ENCODE data around the gene NDUFS7. TPM values are rescaled to one million over a fixed set of nuclear protein-coding genes. Genes with fewer than 3 reads are reported as not detected.
A peak's percentile ranks its signal among the peaks of the same experiment; 100 is the strongest.

The NDUFS7 gene
- total and polyA plus RNA-seq, 2 experiments from 2014 or later: 264 to 455 TPM

GRCh38 chr19:1396768-1397679 lies 13.3 kb downstream of the NDUFS7 start:
- no peak for TF ChIP-seq CTCF (IDR thresholded peaks at IDR 0.05; ENCODE audit: low read depth, low read length)
- no peak for DNase-seq (ENCODE audit: low read depth in 1 of 2, low spot score in 1 of 2)
- Histone ChIP-seq H3K27ac (no peak overlapping the region), H3K27me3 (no peaks in the 10 kb centered on the region), H3K9me3 (ENCODE audit: low read depth) (no peaks in the 10 kb centered on the region), H3K36me3 (peaks cover 10% of the 10 kb centered on the region), H3K4me3 (no peak overlapping the region), H3K4me1 (ENCODE audit: low read depth) (peaks cover 5% of the 10 kb centered on the region)

DNA sequence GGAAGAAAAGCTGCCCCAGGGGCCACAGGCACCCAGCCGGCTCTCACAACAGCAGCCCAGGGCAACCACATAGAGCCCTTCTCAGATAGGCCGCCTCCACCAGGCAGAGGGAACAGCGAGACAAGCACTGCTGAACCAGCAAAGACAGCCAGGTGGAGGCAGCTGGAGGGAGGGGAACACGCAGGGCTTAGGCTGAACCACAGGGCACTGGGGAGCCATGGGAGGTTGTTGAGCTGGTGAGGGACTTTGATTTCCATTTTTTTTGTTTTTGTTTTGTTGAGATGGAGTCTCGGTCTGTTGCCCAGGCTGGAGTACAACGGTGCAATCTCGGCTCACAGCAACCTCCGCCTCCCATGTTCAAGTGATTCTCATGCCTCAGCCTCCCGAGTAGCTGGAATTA lies 14.1 kb downstream of the NDUFS7 start:
- no peaks in the 10 kb centered on the region for H3K27me3 ChIP-seq
- H3K4me3 ChIP-seq: no peak overlapping the region
- no peak for DNase-seq (ENCODE audit: low read depth in 1 of 2, low spot score in 1 of 2)
- no peak overlapping the region for H3K27ac ChIP-seq
- H3K36me3 ChIP-seq: peaks cover 2% of the 10 kb centered on the region
- TF ChIP-seq CTCF (IDR thresholded peaks at IDR 0.05; ENCODE audit: low read depth, low read length): no peak
- H3K9me3 ChIP-seq (ENCODE audit: low read depth): no peaks in the 10 kb centered on the region
- peaks cover 5% of the 10 kb centered on the region for H3K4me1 ChIP-seq (ENCODE audit: low read depth)

DNA sequence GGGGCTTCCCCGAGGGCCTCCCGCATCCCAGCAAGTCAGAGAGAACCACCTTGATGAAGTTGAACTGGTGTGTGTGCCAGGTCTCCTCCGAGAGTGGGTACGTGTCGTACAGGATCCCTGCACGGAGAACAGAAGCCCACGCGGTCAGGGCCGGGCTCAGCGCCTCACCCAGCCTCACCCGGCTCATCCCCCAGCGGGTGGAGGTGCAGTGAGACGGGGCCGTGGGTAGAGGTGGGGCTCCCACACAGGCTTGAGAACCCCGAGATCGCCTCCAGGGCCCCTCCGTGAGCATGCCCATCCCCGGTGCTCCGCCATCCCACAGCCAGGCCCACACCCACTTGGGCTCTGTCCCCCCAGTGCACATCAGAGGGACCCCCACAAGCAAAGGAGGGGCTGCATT lies 15.4 kb downstream of the NDUFS7 start:
- peaks cover 5% of the 10 kb centered on the region for H3K4me1 ChIP-seq (ENCODE audit: low read depth)
- no peaks in the 10 kb centered on the region for H3K27me3 ChIP-seq

GRCh38 chr19:1399745-1400144 lies 16.0 kb downstream of the NDUFS7 start:
- Histone ChIP-seq H3K27me3 (no peaks in the 10 kb centered on the region), H3K4me3 (no peak overlapping the region), H3K4me1 (ENCODE audit: low read depth) (peaks cover 5% of the 10 kb centered on the region), H3K9me3 (ENCODE audit: low read depth) (no peaks in the 10 kb centered on the region), H3K36me3 (peaks cover 2% of the 10 kb centered on the region), H3K27ac (no peak overlapping the region)
- TF ChIP-seq CTCF (IDR thresholded peaks at IDR 0.05; ENCODE audit: low read depth, low read length): no peak
- DNase-seq (ENCODE audit: low read depth in 1 of 2, low spot score in 1 of 2): no peak

More for the DNA sequence above, 15.4 kb downstream of the NDUFS7 start:
- TF ChIP-seq CTCF (IDR thresholded peaks at IDR 0.05; ENCODE audit: low read depth, low read length): no peak
- Histone ChIP-seq H3K4me3 (no peak overlapping the region), H3K9me3 (ENCODE audit: low read depth) (no peaks in the 10 kb centered on the region), H3K36me3 (peaks cover 2% of the 10 kb centered on the region), H3K27ac (no peak overlapping the region)
- no peak for DNase-seq (ENCODE audit: low read depth in 1 of 2, low spot score in 1 of 2)

GRCh38 chr19:1400281-1401137 lies 16.8 kb downstream of the NDUFS7 start:
- TF ChIP-seq CTCF (IDR thresholded peaks at IDR 0.05; ENCODE audit: low read depth, low read length): no peak
- Histone ChIP-seq H3K4me1 (ENCODE audit: low read depth) (peaks cover 5% of the 10 kb centered on the region), H3K27me3 (no peaks in the 10 kb centered on the region), H3K9me3 (ENCODE audit: low read depth) (no peaks in the 10 kb centered on the region), H3K36me3 (peaks cover 2% of the 10 kb centered on the region), H3K4me3 (peak overlapping the region; percentile 86), H3K27ac (peak overlapping the region; percentile 67)
- DNase-seq (ENCODE audit: low read depth in 1 of 2, low spot score in 1 of 2): peak; percentile 22 to 80
